ENCODE measurements around the gene TRIM67. TPM values are rescaled to one million over a fixed set of nuclear protein-coding genes. Genes with fewer than 3 reads are reported as not detected.
A peak's percentile ranks its signal among the peaks of the same experiment; 100 is the strongest.

The TRIM67 gene
- total and polyA plus RNA-seq, 9 of the 15 experiments (the other 6 are each of a cell fraction or from before 2014, with no cell fraction given) = 0.04 to 0.60 (median 0.31) TPM

GRCh38 chr1:231201375-231201978, 39.6 kb downstream of the TRIM67 start (continued):
- TF ChIP-seq ZBTB40 (IDR thresholded peaks at IDR 0.05) (no peak), ZBTB40 (CRISPR knock-in tag; IDR thresholded peaks at IDR 0.05) (no peak), ASH1L (IDR thresholded peaks at IDR 0.05; ENCODE audit: borderline replicate concordance, low read depth, partially characterized antibody) (no peak), BCL6 (CRISPR knock-in tag; IDR thresholded peaks at IDR 0.05) (no peak), ZBTB34 (CRISPR knock-in tag; IDR thresholded peaks at IDR 0.05) (no peak), COPS2 (conservative IDR thresholded peaks at IDR 0.05) (no peak), SP2 (IDR thresholded peaks at IDR 0.05; ENCODE audit: extremely low read depth, low read depth, low read length, poor library complexity, severe bottlenecking) (no peak), ZNF282 (CRISPR knock-in tag; IDR thresholded peaks at IDR 0.05) (no peak), ZNF24 (IDR thresholded peaks at IDR 0.05) (peak; percentile 79; the same call in 1 of the 2 replicates), NRF1 (conservative IDR thresholded peaks at IDR 0.05 in 1 of 2, IDR thresholded peaks at IDR 0.05 in 1 of 2) (no peak), NFRKB (IDR thresholded peaks at IDR 0.05; ENCODE audit: low read depth) (no peak), ZNF76 (CRISPR knock-in tag; IDR thresholded peaks at IDR 0.05; ENCODE audit: borderline replicate concordance) (0 out of 2 replicates have a peak, but pooled peaks have one; percentile 37), ZNF121 (CRISPR knock-in tag; conservative IDR thresholded peaks at IDR 0.05) (no peak), WHSC1 (IDR thresholded peaks at IDR 0.05; ENCODE audit: low read length) (no peak), SETDB1 (IDR thresholded peaks at IDR 0.05; ENCODE audit: low read length) (no peak)

Measured in K562 (cell line).